A549 treated with DMSO at 1 μM for 4 hours (cell line): ENCODE measurements around the gene MSL2. TPM values are rescaled to one million over a fixed set of nuclear protein-coding genes. Genes with fewer than 3 reads are reported as not detected.

Experiments used
- total RNA-seq: library from RNA; stranded (reverse); fragments of 200-300 nt; extraction: Qiagen RNA extraction; gene quantifications from 5 replicates; pipeline ENCODE4 v1.2.3, GENCODE V29; 2022; ENCODE audit warnings: low read depth

Gene MSL2, protein sequence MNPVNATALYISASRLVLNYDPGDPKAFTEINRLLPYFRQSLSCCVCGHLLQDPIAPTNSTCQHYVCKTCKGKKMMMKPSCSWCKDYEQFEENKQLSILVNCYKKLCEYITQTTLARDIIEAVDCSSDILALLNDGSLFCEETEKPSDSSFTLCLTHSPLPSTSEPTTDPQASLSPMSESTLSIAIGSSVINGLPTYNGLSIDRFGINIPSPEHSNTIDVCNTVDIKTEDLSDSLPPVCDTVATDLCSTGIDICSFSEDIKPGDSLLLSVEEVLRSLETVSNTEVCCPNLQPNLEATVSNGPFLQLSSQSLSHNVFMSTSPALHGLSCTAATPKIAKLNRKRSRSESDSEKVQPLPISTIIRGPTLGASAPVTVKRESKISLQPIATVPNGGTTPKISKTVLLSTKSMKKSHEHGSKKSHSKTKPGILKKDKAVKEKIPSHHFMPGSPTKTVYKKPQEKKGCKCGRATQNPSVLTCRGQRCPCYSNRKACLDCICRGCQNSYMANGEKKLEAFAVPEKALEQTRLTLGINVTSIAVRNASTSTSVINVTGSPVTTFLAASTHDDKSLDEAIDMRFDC
- total RNA-seq, result 7.1 to 9.7 TPM (median 8.6 TPM) in 5 replicates

DNA sequence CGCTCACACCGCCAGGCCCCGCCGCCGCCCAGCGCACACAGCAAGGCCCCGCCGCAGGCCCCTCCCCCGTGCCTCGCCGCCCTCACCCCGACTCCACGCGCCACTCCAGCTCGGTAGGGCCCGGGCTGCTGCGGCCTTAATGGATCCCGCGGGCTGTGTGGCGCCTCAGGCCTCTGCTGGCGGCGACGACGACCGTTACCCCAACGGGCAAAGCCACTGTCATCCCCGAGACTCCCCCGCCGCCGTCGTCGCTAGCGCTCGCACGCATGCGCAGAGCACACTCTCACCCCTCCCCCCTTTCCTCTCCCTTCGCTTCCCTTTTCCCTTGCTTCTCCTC, at the start of gene MSL2:
MSL2 (minus strand) TSS at position 272 of the 337 bp plus-strand sequence. CDS start 1,222 bp downstream, outside the sequence.

Other genes with a start within 250 kb of the MSL2 start
- 3.0 to 3.7 TPM (median 3.2 TPM) in 5 replicates for gene PPP2R3A, start 230.6 kb downstream of the MSL2 start, total RNA-seq
- 26.8 to 29.9 TPM (median 27.4 TPM) in 5 replicates for gene PCCB, start 54.0 kb upstream of the MSL2 start, total RNA-seq